ENCODE measurements around the gene PIK3CD. TPM values are rescaled to one million over a fixed set of nuclear protein-coding genes. Genes with fewer than 3 reads are reported as not detected.

PIK3CD gene
- total RNA-seq, 1 experiment from 2014 or later, result 10.3 TPM

- Histone ChIP-seq H3K4me1 (replicated peaks; ENCODE audit: insufficient read depth) (peaks cover 9% of the 10 kb centered on the region; the same call in 1 of the 2 replicates), H3K4me3 (no peak overlapping the region), H2AFZ (no peak overlapping the region), H3K36me3 (ENCODE audit: low read depth) (no peaks in the 10 kb centered on the region), H4K20me1 (ENCODE audit: insufficient read depth) (no peaks in the 10 kb centered on the region), H3K9me2 (ENCODE audit: insufficient read depth) (no peaks in the 10 kb centered on the region), H3K27me3 (ENCODE audit: insufficient read depth, low read depth) (peaks cover 5% of the 10 kb centered on the region; the same call in 1 of the 2 replicates), H3K27ac (no peak overlapping the region), H3K4me2 (no peak overlapping the region), H3K9me3 (ENCODE audit: insufficient read depth, low read depth) (no peaks in the 10 kb centered on the region), H3F3A (ENCODE audit: insufficient read depth, low read depth) (0 out of 2 replicates have a peak, but pooled peaks cover 3% of the 10 kb centered on the region), H3K79me2 (ENCODE audit: low read depth) (no peaks in the 10 kb centered on the region)
- TF ChIP-seq, protein P1, sequence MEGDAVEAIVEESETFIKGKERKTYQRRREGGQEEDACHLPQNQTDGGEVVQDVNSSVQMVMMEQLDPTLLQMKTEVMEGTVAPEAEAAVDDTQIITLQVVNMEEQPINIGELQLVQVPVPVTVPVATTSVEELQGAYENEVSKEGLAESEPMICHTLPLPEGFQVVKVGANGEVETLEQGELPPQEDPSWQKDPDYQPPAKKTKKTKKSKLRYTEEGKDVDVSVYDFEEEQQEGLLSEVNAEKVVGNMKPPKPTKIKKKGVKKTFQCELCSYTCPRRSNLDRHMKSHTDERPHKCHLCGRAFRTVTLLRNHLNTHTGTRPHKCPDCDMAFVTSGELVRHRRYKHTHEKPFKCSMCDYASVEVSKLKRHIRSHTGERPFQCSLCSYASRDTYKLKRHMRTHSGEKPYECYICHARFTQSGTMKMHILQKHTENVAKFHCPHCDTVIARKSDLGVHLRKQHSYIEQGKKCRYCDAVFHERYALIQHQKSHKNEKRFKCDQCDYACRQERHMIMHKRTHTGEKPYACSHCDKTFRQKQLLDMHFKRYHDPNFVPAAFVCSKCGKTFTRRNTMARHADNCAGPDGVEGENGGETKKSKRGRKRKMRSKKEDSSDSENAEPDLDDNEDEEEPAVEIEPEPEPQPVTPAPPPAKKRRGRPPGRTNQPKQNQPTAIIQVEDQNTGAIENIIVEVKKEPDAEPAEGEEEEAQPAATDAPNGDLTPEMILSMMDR (conservative IDR thresholded peaks at IDR 0.05), result no peak
- TF ChIP-seq EZH2 (IDR thresholded peaks at IDR 0.05; ENCODE audit: low read depth), result no peak
- BruUV-seq (replicated peaks), result no TSS peak
- POLR2A ChIA-PET (ENCODE audit: unreplicated experiment), result no interaction called here
- intact Hi-C loops (cut with micrococcal nuclease; ENCODE audit: unreplicated experiment), result no loop called here
- DNase-seq, result no peak
- CTCF ChIA-PET, result no interaction called here
Measured at GRCh38 chr1:9648171-9648570, 3.4 kb upstream of the PIK3CD start.

DNA sequence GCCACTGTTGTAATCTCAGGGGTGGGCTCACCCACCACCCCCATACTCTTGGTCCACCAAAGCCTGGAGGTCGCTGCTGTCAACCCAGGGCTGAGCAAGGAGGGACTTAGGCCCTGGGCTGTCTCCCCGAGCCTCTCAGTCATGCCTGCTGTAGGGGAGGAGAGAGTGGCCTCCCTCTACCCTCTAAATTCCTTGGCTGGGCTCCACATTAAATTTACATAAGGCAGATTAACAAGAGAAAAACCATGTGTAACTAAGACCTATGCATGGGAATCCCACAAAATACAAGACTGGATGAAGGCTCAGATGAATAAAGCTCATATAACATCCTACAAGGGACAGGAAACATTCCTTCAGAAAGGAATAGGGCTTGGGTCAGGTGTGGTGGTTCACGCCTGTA is 1.8 kb upstream of the PIK3CD start:
- Histone ChIP-seq H3K27me3 (ENCODE audit: insufficient read depth, low read depth) (peaks cover 5% of the 10 kb centered on the region; the same call in 1 of the 2 replicates), H3K9me2 (ENCODE audit: insufficient read depth) (no peaks in the 10 kb centered on the region), H3F3A (ENCODE audit: insufficient read depth, low read depth) (no peaks in the 10 kb centered on the region), H3K4me3 (no peak overlapping the region), H3K9me3 (ENCODE audit: insufficient read depth, low read depth) (no peaks in the 10 kb centered on the region), H3K27ac (no peak overlapping the region), H3K36me3 (ENCODE audit: low read depth) (no peaks in the 10 kb centered on the region), H3K4me1 (replicated peaks; ENCODE audit: insufficient read depth) (peaks cover 5% of the 10 kb centered on the region; the same call in 1 of the 2 replicates), H2AFZ (no peak overlapping the region), H3K4me2 (no peak overlapping the region), H4K20me1 (ENCODE audit: insufficient read depth) (no peaks in the 10 kb centered on the region), H3K79me2 (ENCODE audit: low read depth) (no peaks in the 10 kb centered on the region)
- POLR2A ChIA-PET (ENCODE audit: unreplicated experiment), result no interaction called here
- CTCF ChIA-PET, result no interaction called here
- no peak for TF ChIP-seq EZH2 (IDR thresholded peaks at IDR 0.05; ENCODE audit: low read depth)
- TF ChIP-seq, protein P1 (conservative IDR thresholded peaks at IDR 0.05), result no peak
- intact Hi-C loops (cut with micrococcal nuclease; ENCODE audit: unreplicated experiment), result no loop called here
- no peak for DNase-seq
- no TSS peak for BruUV-seq (replicated peaks)

DNA sequence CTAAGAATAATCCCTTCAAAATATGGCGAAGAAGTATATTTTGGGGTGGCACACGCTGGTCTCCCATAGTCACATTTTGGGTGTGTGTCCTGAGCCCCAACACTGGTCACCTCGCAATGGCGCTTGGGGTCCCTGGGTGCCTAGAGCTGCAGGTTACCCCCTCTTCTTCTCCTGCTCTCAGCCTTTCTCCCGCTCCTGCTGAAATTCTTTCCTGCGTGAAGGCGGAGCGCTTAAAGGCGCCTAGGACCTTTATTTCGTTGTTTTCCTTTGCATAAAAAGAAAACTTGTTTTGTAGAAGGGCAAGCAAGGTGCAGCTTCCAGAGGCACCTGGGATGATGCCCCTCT is 339 bp upstream of the PIK3CD start:
- no peak overlapping the region for H2AFZ ChIP-seq
- H3K9me3 ChIP-seq (ENCODE audit: insufficient read depth, low read depth), result no peaks in the 10 kb centered on the region
- no peak overlapping the region; the same call in 1 of the 2 replicates for H3K4me3 ChIP-seq
- TF ChIP-seq, protein P1 (conservative IDR thresholded peaks at IDR 0.05), result no peak
- TF ChIP-seq EZH2 (IDR thresholded peaks at IDR 0.05; ENCODE audit: low read depth), result no peak
- no peaks in the 10 kb centered on the region for H4K20me1 ChIP-seq (ENCODE audit: insufficient read depth)
- H3K9me2 ChIP-seq (ENCODE audit: insufficient read depth), result no peaks in the 10 kb centered on the region
- H3F3A ChIP-seq (ENCODE audit: insufficient read depth, low read depth), result no peaks in the 10 kb centered on the region
- H3K27me3 ChIP-seq (ENCODE audit: insufficient read depth, low read depth), result peaks cover 5% of the 10 kb centered on the region; the same call in 1 of the 2 replicates
- CTCF ChIA-PET, result no interaction called here
- POLR2A ChIA-PET (ENCODE audit: unreplicated experiment), result no interaction called here
- no peaks in the 10 kb centered on the region for H3K79me2 ChIP-seq (ENCODE audit: low read depth)
- no peaks in the 10 kb centered on the region for H3K36me3 ChIP-seq (ENCODE audit: low read depth)
- no peaks in the 10 kb centered on the region for H3K4me1 ChIP-seq (replicated peaks; ENCODE audit: insufficient read depth)
- DNase-seq, result no peak
- no TSS peak for BruUV-seq (replicated peaks)
- no peak overlapping the region for H3K27ac ChIP-seq
- intact Hi-C loops (cut with micrococcal nuclease; ENCODE audit: unreplicated experiment), result no loop called here
- peak overlapping the region; percentile 40; the same call in 1 of the 2 replicates for H3K4me2 ChIP-seq

All from PC-9 (cell line).